ENCODE data around the gene AMZ1.

The AMZ1 gene

DNA sequence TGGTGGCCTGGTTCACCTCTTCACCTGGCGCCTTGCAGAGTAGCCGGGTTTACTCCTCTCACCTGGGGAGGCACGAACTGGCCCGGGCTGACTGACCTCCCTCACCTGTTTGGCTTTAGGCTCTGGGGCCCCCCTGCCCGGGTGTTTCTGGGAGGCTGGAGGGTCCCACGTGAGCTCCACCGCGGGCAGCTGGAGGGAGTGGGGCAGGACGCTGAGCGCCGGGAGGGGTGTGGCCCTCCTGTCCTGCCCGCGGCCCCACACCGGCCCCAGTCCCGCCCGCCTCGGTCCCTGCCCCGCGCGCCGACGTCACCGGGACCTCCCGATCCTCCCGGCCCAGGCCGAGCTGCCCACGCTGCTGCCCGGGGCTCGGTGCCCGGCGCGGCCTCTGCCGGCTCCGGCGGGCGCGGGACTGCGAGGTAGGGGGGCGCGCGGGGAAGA lies at the start of gene AMZ1:
AMZ1 (plus strand) TSS at position 322 of the 438 bp plus-strand sequence. CDS start 12,250 bp downstream, outside the sequence.
- no peak within 1 kb of the TSS for H3K27ac Mint-ChIP-seq
- peaks cover 12% of the 10 kb centered on the region for H3K4me1 Mint-ChIP-seq
- no peaks in the 10 kb centered on the region for H3K36me3 Mint-ChIP-seq
- H3K4me3 Mint-ChIP-seq: peak within 1 kb of the TSS; percentile 72
- H3K27me3 Mint-ChIP-seq: peaks cover 21% of the 10 kb centered on the region
- DNase-seq (ENCODE audit: low spot score in 2 of 2) (no peak), ATAC-seq (ENCODE audit: low read depth) (no peak)
- no peaks in the 10 kb centered on the region for H3K9me3 Mint-ChIP-seq

- Mint-ChIP-seq H3K4me3 (no peak overlapping the region), H3K9me3 (no peaks in the 10 kb centered on the region), H3K4me1 (peaks cover 38% of the 10 kb centered on the region), H3K27ac (peak overlapping the region; percentile 77), H3K36me3 (no peaks in the 10 kb centered on the region), H3K27me3 (no peaks in the 10 kb centered on the region)
- DNase-seq (ENCODE audit: low spot score in 2 of 2) (no peak), ATAC-seq (ENCODE audit: low read depth) (no peak)
Measured at GRCh38 chr7:2638224-2638991, 49.6 kb upstream of the AMZ1 start.

DNA sequence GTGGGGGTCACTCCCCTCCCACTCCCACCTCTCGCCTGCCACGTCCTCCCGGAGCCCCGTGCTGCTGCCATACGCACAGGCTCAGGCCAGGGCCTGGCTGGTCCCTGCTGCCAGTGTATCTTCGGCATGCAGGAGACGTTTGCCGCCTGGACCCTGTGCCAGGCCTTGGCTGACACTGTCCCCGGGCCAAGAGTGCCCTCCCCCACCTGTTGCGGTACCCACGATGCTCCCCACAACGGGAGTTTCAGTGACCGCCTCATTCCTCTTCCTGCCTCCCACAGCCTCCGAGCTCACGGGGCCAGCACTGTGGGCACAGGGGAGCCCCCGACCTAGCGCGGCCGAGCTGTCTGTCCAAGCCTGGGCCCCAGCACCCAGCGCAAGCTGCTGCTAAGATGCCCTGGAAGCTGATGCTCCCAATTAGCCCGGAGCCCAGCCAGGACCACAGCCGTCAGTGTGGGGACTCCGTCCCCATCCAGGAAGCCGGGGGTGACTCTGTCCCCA lies 48.8 kb upstream of the AMZ1 start:
- Mint-ChIP-seq H3K27me3 (no peaks in the 10 kb centered on the region), H3K27ac (no peak overlapping the region), H3K4me1 (peaks cover 40% of the 10 kb centered on the region), H3K4me3 (no peak overlapping the region), H3K36me3 (no peaks in the 10 kb centered on the region), H3K9me3 (no peaks in the 10 kb centered on the region)
- ATAC-seq (ENCODE audit: low read depth): no peak
- DNase-seq (ENCODE audit: low spot score in 2 of 2): no peak

- Mint-ChIP-seq H3K27ac (peak overlapping the region; percentile 17), H3K4me3 (no peak overlapping the region), H3K27me3 (no peaks in the 10 kb centered on the region), H3K9me3 (no peaks in the 10 kb centered on the region), H3K4me1 (peaks cover 43% of the 10 kb centered on the region), H3K36me3 (no peaks in the 10 kb centered on the region)
- DNase-seq (ENCODE audit: low spot score in 2 of 2) (no peak), ATAC-seq (ENCODE audit: low read depth) (no peak)
Measured at GRCh38 chr7:2639695-2640481, 48.1 kb upstream of the AMZ1 start.

DNA sequence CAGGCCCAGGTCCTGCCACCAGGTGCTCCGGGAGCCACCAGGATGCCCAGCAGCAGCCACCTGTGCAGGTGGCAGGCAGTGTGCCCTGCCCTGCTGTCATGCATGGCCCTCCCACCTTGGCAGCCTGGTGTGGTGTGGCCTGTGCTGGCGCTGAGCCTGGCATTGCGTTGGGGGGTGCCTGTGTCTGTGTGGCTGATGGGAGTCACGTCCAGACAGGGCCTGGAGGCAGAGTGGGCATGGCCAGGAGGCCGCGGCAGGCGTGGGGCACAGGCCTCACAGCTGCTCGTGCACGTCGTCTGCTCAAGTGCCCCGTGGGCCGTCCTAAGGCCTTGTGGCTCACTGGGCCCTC lies 47.5 kb upstream of the AMZ1 start:
- Mint-ChIP-seq H3K27ac (peak overlapping the region; percentile 70), H3K36me3 (no peaks in the 10 kb centered on the region), H3K27me3 (no peaks in the 10 kb centered on the region), H3K4me3 (no peak overlapping the region), H3K9me3 (no peaks in the 10 kb centered on the region), H3K4me1 (peaks cover 46% of the 10 kb centered on the region)
- ATAC-seq (ENCODE audit: low read depth) (no peak), DNase-seq (ENCODE audit: low spot score in 2 of 2) (no peak)

DNA sequence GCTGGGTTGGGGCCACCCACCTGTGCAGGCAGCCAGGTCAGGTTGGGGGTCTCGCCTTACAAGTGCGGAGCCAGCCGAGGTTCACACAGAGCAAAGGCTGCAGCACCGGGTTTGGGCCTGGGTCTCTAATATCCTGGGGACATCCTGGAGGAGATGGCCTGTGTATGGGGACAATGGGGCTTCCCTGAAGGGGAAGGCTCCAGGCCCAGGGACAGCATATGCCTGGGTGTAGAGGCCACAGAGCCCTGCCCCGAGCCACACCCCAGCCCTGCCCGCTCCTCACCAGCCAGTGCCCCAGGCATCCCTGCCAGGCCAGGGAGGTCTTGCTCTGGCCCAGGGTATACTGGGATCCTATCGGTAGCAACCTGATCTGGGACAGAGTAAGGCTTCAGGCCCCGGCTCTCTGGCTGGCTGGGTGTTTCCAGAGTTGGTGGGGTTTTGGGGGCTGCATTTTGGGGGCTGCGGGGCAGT lies 47.1 kb upstream of the AMZ1 start:
- Mint-ChIP-seq H3K27me3 (no peaks in the 10 kb centered on the region), H3K9me3 (no peaks in the 10 kb centered on the region), H3K36me3 (no peaks in the 10 kb centered on the region), H3K4me3 (peak overlapping the region; percentile 66), H3K27ac (peak overlapping the region; percentile 70), H3K4me1 (peaks cover 49% of the 10 kb centered on the region)
- DNase-seq (ENCODE audit: low spot score in 2 of 2) (no peak), ATAC-seq (ENCODE audit: low read depth) (no peak)

DNA sequence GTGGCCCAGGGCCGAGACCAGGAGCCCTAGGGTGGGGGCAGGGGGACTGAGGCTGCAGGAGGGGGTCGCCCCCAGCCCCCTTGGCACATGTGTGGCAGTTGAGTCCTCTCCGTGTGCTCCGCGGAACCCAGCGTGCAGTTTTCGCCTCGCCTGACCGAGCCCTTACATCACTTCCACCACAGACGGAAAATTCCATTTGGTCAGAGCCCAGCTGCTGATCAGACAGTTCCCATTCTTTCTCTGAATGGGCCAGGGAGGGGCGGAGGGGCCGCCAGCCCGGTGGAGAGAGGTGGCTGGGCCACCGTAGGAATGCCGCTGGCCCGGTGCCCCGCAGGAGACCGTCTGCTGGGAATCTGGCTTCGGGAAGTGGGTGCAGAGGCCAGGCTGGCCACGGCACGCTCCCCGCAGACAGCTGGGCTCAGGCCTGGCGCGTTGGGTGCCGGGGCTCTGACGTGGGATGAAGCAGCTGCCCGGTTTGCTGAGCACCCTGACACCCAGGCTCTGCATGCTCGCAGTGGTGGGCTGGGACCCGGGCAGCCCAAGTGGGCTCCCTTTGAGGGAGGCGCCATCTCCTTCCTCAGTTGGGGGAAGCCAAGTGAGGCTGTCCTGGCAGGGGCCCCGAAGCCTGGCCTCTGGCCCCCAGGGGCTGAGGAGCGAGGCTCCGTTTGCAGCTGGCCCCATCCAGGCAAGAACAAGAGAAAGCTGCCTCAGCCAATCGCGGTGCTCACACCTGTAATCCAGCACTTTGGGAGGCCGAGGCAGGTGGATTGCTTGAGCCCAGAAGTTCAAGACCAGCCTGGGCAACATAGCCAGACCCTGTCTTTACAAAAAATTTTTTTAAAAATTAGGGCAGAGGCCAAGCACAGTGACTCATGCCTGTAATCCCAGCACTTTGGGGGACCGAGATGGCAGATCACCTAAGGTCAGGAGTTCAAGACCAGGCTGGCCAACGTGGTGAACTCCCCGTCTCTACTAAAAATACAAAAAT lies 46.3 kb upstream of the AMZ1 start:
- ATAC-seq (ENCODE audit: low read depth) (peak; percentile 68), DNase-seq (ENCODE audit: low spot score in 2 of 2) (peak in 1 of 2 donors; percentile 50)
- H3K4me1 Mint-ChIP-seq: peaks cover 42% of the 10 kb centered on the region
- H3K27ac Mint-ChIP-seq: peak overlapping the region; percentile 70
- H3K36me3 Mint-ChIP-seq: no peaks in the 10 kb centered on the region
- H3K4me3 Mint-ChIP-seq: peak overlapping the region; percentile 66
- no peaks in the 10 kb centered on the region for H3K27me3 Mint-ChIP-seq
- H3K9me3 Mint-ChIP-seq: no peaks in the 10 kb centered on the region

- Mint-ChIP-seq H3K9me3 (no peaks in the 10 kb centered on the region), H3K36me3 (peaks cover 3% of the 10 kb centered on the region), H3K27me3 (no peaks in the 10 kb centered on the region), H3K4me3 (no peak overlapping the region), H3K27ac (no peak overlapping the region), H3K4me1 (peaks cover 37% of the 10 kb centered on the region)
- no peak for ATAC-seq (ENCODE audit: low read depth)
- DNase-seq (ENCODE audit: low spot score in 2 of 2): no peak
Measured at GRCh38 chr7:2643386-2644219, 44.4 kb upstream of the AMZ1 start.

DNA sequence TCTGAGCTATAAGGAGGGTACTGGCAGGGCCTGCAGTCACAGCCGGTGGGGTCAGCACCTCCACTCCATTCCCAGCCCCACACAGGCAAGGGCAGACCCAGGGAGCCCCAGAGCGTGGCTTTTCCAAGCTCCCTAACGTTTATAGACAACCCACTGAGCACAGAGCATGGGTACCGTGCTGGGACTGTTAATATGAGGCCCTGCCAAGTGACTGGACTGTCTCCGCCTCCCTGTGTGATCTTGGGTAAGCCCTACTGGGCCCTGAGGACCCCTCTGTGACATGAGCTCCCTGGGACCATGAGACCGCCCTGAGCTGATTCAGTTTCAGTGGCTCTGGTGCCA lies 43.8 kb upstream of the AMZ1 start:
- no peak for DNase-seq (ENCODE audit: low spot score in 2 of 2)
- no peak overlapping the region for H3K27ac Mint-ChIP-seq
- no peaks in the 10 kb centered on the region for H3K27me3 Mint-ChIP-seq
- no peak for ATAC-seq (ENCODE audit: low read depth)
- no peak overlapping the region for H3K4me3 Mint-ChIP-seq
- peaks cover 37% of the 10 kb centered on the region for H3K4me1 Mint-ChIP-seq
- no peaks in the 10 kb centered on the region for H3K9me3 Mint-ChIP-seq
- H3K36me3 Mint-ChIP-seq: peaks cover 4% of the 10 kb centered on the region

DNA sequence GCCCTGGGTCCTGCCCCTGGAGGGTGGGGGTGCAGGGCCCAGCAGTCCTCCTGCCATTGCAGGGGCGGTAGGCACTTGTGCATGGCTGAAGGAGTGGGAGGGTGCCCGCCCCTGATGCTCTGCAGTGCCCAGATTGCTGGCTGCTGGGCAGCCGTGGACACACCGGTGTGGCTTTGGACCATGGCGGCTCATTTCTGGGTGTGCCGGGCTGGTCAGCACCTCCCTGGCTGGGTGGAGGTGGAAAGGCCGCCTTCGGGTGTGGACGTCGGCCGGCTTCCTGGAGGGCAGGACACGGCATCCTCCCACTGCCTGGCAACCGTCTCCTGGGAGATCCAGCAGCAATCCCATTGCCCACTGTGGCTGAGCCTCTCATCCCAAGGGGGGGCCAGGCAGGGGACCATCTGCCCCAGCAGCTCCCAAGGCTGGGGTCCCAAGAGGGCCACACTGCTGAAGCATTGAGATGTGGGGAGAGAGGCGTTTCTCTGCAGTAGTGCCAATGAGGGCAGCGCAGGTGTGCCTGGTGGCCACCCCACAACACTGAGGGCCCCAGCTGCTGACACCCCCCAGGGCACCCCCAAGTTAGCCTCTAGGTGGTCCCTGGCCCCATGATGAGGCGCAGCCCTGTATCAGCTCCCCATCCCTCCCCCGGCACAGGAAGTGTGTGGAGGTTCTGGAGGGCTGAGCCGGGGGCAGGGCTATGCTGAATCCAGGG lies 43.3 kb upstream of the AMZ1 start:
- peaks cover 4% of the 10 kb centered on the region for H3K36me3 Mint-ChIP-seq
- DNase-seq (ENCODE audit: low spot score in 2 of 2): no peak
- H3K4me1 Mint-ChIP-seq: peaks cover 37% of the 10 kb centered on the region
- H3K27ac Mint-ChIP-seq: peak overlapping the region; percentile 65
- peak overlapping the region; percentile 84 for H3K4me3 Mint-ChIP-seq
- ATAC-seq (ENCODE audit: low read depth): peak; percentile 16
- H3K9me3 Mint-ChIP-seq: no peaks in the 10 kb centered on the region
- H3K27me3 Mint-ChIP-seq: no peaks in the 10 kb centered on the region

DNA sequence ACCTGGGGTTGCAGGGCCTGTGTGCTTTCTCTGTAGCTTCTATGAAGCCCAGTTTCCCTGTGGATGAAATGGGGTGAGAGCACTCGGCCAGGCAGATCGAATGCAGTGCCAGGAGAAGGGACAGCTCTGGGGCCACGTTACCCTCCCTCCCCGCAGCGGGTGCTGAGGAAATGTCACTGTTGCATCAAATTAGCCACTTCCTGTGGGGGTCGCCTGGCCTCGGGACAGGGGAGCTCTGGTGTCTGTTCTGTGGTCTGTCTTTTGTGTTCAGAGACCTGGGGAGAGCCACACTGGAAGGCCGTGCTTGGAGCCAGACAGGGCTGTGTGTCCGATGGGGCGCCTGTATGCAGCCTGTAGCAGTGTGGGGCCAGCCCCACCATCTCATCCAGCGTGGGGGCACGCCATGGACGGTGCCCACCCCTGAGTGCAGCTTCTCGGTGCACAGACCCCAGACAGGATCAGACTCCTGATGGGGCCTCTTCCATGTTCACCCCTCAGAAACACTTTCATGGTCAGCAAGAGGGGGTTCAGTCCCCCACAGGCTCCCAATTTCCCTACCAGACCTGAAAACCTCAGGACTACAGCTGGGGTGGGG lies 42.6 kb upstream of the AMZ1 start:
- H3K36me3 Mint-ChIP-seq: peaks cover 4% of the 10 kb centered on the region
- ATAC-seq (ENCODE audit: low read depth) (peak; percentile 31), DNase-seq (ENCODE audit: low spot score in 2 of 2) (no peak)
- H3K27me3 Mint-ChIP-seq: no peaks in the 10 kb centered on the region
- H3K9me3 Mint-ChIP-seq: no peaks in the 10 kb centered on the region
- H3K4me3 Mint-ChIP-seq: peak overlapping the region; percentile 84
- peak overlapping the region; percentile 65 for H3K27ac Mint-ChIP-seq
- peaks cover 33% of the 10 kb centered on the region for H3K4me1 Mint-ChIP-seq

- no peak for DNase-seq (ENCODE audit: low spot score in 2 of 2)
- H3K27ac Mint-ChIP-seq: no peak overlapping the region
- peaks cover 4% of the 10 kb centered on the region for H3K36me3 Mint-ChIP-seq
- no peaks in the 10 kb centered on the region for H3K27me3 Mint-ChIP-seq
- H3K4me3 Mint-ChIP-seq: no peak overlapping the region
- no peaks in the 10 kb centered on the region for H3K9me3 Mint-ChIP-seq
- H3K4me1 Mint-ChIP-seq: peaks cover 26% of the 10 kb centered on the region
- no peak for ATAC-seq (ENCODE audit: low read depth)
Measured at GRCh38 chr7:2646336-2646679, 41.7 kb upstream of the AMZ1 start.

All from memory B cell (primary cell).